ENCODE measurements around the gene ZNF521.

GRCh38 chr18:25123438-25124232 is 228.3 kb downstream of the ZNF521 start:
- no peak for TF ChIP-seq POLR2A (IDR thresholded peaks at IDR 0.05)
- TF ChIP-seq CTCF (IDR thresholded peaks at IDR 0.05): no peak
